Fibroblast of pulmonary artery (primary cell): ENCODE measurements around the gene MLLT3.

Experiments
- DNase-seq: peaks from one replicate; pipeline ENCODE4 v3.0.0-alpha.2; 2010; ENCODE audit warnings: low read depth
- H3K4me3 ChIP-seq: replicated peaks from 2 replicates; pipeline ENCODE4 v1.5.1; 2011; ENCODE audit warnings: low read depth, mild to moderate bottlenecking, control low read depth, low read length, moderate library complexity
- CTCF ChIP-seq: IDR thresholded peaks from 2 replicates; pipeline ENCODE4 v1.5.1; 2011; ENCODE audit warnings: mild to moderate bottlenecking, control low read depth, low read length, inconsistent platforms; ENCODE audit errors: missing control alignments

MLLT3 gene

GRCh38 chr9:20643660-20644059, 21.4 kb upstream of the MLLT3 start:
- no peak for TF ChIP-seq CTCF
- no peak for DNase-seq
- no peak overlapping the region for H3K4me3 ChIP-seq

- H3K4me3 ChIP-seq, result no peak overlapping the region
- DNase-seq, result no peak
- no peak for TF ChIP-seq CTCF
These were observed 19.7 kb upstream of the MLLT3 start for GRCh38 chr9:20642045-20642444.

- TF ChIP-seq CTCF, result no peak
- peak; percentile 25 for DNase-seq
- no peak overlapping the region for H3K4me3 ChIP-seq
These were observed 18.3 kb upstream of the MLLT3 start for GRCh38 chr9:20640331-20641187.

- TF ChIP-seq CTCF, result no peak
- peak; percentile 65 for DNase-seq
- H3K4me3 ChIP-seq, result no peak overlapping the region
These were observed 14.7 kb upstream of the MLLT3 start for GRCh38 chr9:20636888-20637440.

- no peak for DNase-seq
- TF ChIP-seq CTCF, result no peak
- no peak overlapping the region for H3K4me3 ChIP-seq
These were observed 12.6 kb upstream of the MLLT3 start for GRCh38 chr9:20634895-20635294.

GRCh38 chr9:20632705-20633104, 10.4 kb upstream of the MLLT3 start:
- no peak for DNase-seq
- no peak for TF ChIP-seq CTCF
- no peak overlapping the region for H3K4me3 ChIP-seq
